OCI-LY1 (cell line): ENCODE results near the gene TLE5.

Experiments
- H2AFZ ChIP-seq: fragments of 200-600 bp; sonication (generic), shearing (Covaris generic); 2 replicates; pipeline ENCODE4 v1.6.0; 2014; ENCODE audit warnings: antibody characterized with exemption, mild to moderate bottlenecking, low read length
- H3F3A ChIP-seq: fragments of 200-600 bp; sonication (generic), shearing (Covaris generic); 2 replicates; pipeline ENCODE4 v1.6.0; 2014; ENCODE audit warnings: mild to moderate bottlenecking, antibody characterized with exemption, low read length, moderate library complexity; ENCODE audit not compliant: insufficient read depth
- H3K27ac ChIP-seq: fragments of 200-600 bp; sonication (generic); 2 replicates; pipeline ENCODE4 v1.5.1; 2014; ENCODE audit warnings: low read length, mixed run types, mild to moderate bottlenecking, low read depth; ENCODE audit not compliant: poor library complexity, severe bottlenecking
- H3K27me3 ChIP-seq: fragments of 200-600 bp; sonication (generic); 2 replicates; pipeline ENCODE4 v1.6.0; 2014; ENCODE audit warnings: antibody characterized with exemption, mild to moderate bottlenecking, low read length, moderate library complexity; ENCODE audit not compliant: insufficient read depth
- H3K36me3 ChIP-seq: fragments of 200-600 bp; sonication (generic); 2 replicates; pipeline ENCODE4 v1.6.1; 2014; ENCODE audit warnings: mild to moderate bottlenecking, antibody characterized with exemption, low read length, moderate library complexity, mixed read lengths; ENCODE audit not compliant: insufficient read depth
- H3K4me1 ChIP-seq: fragments of 200-600 bp; sonication (generic); 2 replicates; pipeline ENCODE4 v1.5.1; 2014; ENCODE audit warnings: mild to moderate bottlenecking, low read length, moderate library complexity; ENCODE audit not compliant: insufficient read depth, severe bottlenecking
- H3K4me2 ChIP-seq: fragments of 200-600 bp; sonication (generic), shearing (Covaris generic); 2 replicates; pipeline ENCODE4 v1.6.1; 2014; ENCODE audit warnings: low read length
- H3K4me3 ChIP-seq: fragments of 200-600 bp; sonication (generic); 2 replicates; pipeline ENCODE4 v1.5.1; 2014; ENCODE audit warnings: low read length, low read depth, mild to moderate bottlenecking, mixed read lengths; ENCODE audit not compliant: poor library complexity, severe bottlenecking
- H3K79me2 ChIP-seq: fragments of 200-600 bp; shearing (Covaris generic); 2 replicates; pipeline ENCODE4 v1.6.1; 2016; ENCODE audit warnings: mixed run types, low read length, mixed read lengths; ENCODE audit not compliant: insufficient read depth
- H3K9ac ChIP-seq: fragments of 200-600 bp; sonication (generic), shearing (Covaris generic); 2 replicates; pipeline ENCODE4 v1.6.1; 2014; ENCODE audit warnings: mild to moderate bottlenecking, low read length, mixed read lengths
- H3K9me2 ChIP-seq: fragments of 200-600 bp; sonication (generic), shearing (Covaris generic); 2 replicates; pipeline ENCODE4 v1.6.1; 2014; ENCODE audit warnings: low read depth, mild to moderate bottlenecking, low read length, mixed read lengths
- H3K9me3 ChIP-seq: fragments of 200-600 bp; shearing (Covaris generic); 2 replicates; pipeline ENCODE4 v1.6.1; 2014; ENCODE audit warnings: low read length, mixed read lengths
- H4K20me1 ChIP-seq: fragments of 200-600 bp; sonication (generic), shearing (Covaris generic); 2 replicates; pipeline ENCODE4 v1.6.0; 2016; ENCODE audit warnings: mild to moderate bottlenecking, low read length; ENCODE audit not compliant: insufficient read depth
- EZH2 ChIP-seq: fragments of 200-600 bp; sonication (generic), shearing (Covaris generic); IDR thresholded peaks from 2 replicates; pipeline ENCODE4 v1.8.0; 2017; ENCODE audit warnings: borderline replicate concordance, mixed run types, mild to moderate bottlenecking, antibody characterized with exemption, low read length, moderate library complexity, mixed read lengths
- TF ChIP-seq, protein P1 (sequence below): fragments of 200-600 bp; sonication (generic), shearing (Covaris generic); IDR thresholded peaks from 2 replicates; pipeline ENCODE4 v1.5.1; 2017; ENCODE audit warnings: mild to moderate bottlenecking, antibody characterized with exemption, low read length, moderate library complexity, mixed read lengths

The TLE5 gene

GRCh38 chr19:3010871-3011270 lies 51.4 kb downstream of the TLE5 start:
- Histone ChIP-seq H3K4me2 (no peak overlapping the region), H3K9me3 (no peaks in the 10 kb centered on the region), H2AFZ (no peak overlapping the region), H3K4me1 (no peaks in the 10 kb centered on the region), H4K20me1 (no peaks in the 10 kb centered on the region), H3K27me3 (no peaks in the 10 kb centered on the region), H3K9ac (no peak overlapping the region), H3K36me3 (no peaks in the 10 kb centered on the region), H3K9me2 (no peaks in the 10 kb centered on the region), H3K79me2 (no peaks in the 10 kb centered on the region), H3K4me3 (no peak overlapping the region), H3F3A (no peaks in the 10 kb centered on the region), H3K27ac (no peak overlapping the region)
- TF ChIP-seq, protein P1, sequence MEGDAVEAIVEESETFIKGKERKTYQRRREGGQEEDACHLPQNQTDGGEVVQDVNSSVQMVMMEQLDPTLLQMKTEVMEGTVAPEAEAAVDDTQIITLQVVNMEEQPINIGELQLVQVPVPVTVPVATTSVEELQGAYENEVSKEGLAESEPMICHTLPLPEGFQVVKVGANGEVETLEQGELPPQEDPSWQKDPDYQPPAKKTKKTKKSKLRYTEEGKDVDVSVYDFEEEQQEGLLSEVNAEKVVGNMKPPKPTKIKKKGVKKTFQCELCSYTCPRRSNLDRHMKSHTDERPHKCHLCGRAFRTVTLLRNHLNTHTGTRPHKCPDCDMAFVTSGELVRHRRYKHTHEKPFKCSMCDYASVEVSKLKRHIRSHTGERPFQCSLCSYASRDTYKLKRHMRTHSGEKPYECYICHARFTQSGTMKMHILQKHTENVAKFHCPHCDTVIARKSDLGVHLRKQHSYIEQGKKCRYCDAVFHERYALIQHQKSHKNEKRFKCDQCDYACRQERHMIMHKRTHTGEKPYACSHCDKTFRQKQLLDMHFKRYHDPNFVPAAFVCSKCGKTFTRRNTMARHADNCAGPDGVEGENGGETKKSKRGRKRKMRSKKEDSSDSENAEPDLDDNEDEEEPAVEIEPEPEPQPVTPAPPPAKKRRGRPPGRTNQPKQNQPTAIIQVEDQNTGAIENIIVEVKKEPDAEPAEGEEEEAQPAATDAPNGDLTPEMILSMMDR: no peak
- TF ChIP-seq EZH2: no peak

- no peak overlapping the region for H2AFZ ChIP-seq
- no peak overlapping the region for H3K9ac ChIP-seq
- no peaks in the 10 kb centered on the region for H3K4me1 ChIP-seq
- H4K20me1 ChIP-seq: no peaks in the 10 kb centered on the region
- no peaks in the 10 kb centered on the region for H3K9me2 ChIP-seq
- H3K4me3 ChIP-seq: no peak overlapping the region
- H3F3A ChIP-seq: no peaks in the 10 kb centered on the region
- H3K27me3 ChIP-seq: no peaks in the 10 kb centered on the region
- TF ChIP-seq, protein P1: no peak
- no peak for TF ChIP-seq EZH2
- H3K4me2 ChIP-seq: no peak overlapping the region
- no peaks in the 10 kb centered on the region for H3K9me3 ChIP-seq
- no peaks in the 10 kb centered on the region for H3K36me3 ChIP-seq
- no peak overlapping the region for H3K27ac ChIP-seq
- no peaks in the 10 kb centered on the region for H3K79me2 ChIP-seq
Measured at GRCh38 chr19:3008994-3009393, 53.3 kb downstream of the TLE5 start.

DNA sequence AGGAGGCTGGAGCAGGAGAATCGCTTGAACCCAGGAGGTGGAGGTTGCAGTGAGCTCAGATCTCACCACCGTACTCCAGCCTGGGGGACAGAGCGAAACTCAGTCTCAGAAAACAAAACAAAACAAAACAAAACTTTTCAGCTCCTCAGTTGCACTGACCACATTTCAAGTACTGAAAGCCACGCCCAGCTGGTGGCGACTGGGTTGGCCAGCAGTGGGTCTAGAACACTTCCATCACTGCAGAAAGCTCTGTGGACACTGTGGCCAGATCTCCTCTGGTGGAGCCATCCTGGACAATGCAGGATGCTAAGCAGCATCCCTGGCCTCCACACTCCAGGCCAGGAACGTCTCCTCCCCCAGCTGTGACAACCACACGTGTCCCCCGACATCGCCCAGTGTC lies 54.3 kb downstream of the TLE5 start:
- no peak overlapping the region for H3K4me2 ChIP-seq
- no peaks in the 10 kb centered on the region for H3K36me3 ChIP-seq
- no peaks in the 10 kb centered on the region for H3F3A ChIP-seq
- no peak overlapping the region for H3K4me3 ChIP-seq
- no peaks in the 10 kb centered on the region for H3K27me3 ChIP-seq
- no peak overlapping the region for H3K9ac ChIP-seq
- H4K20me1 ChIP-seq: no peaks in the 10 kb centered on the region
- H3K79me2 ChIP-seq: no peaks in the 10 kb centered on the region
- no peaks in the 10 kb centered on the region for H3K4me1 ChIP-seq
- no peaks in the 10 kb centered on the region for H3K9me3 ChIP-seq
- TF ChIP-seq, protein P1: no peak
- TF ChIP-seq EZH2: no peak
- no peak overlapping the region for H3K27ac ChIP-seq
- no peak overlapping the region for H2AFZ ChIP-seq
- no peaks in the 10 kb centered on the region for H3K9me2 ChIP-seq
